GM23248 (cell line): Measurements from ENCODE around the gene ZCRB1. TPM values are rescaled to one million over a fixed set of nuclear protein-coding genes. Genes with fewer than 3 reads are reported as not detected.
"Not testable (repeated sequence)": the region's sequence is repeated elsewhere in the genome, so short reads cannot be mapped to it uniquely, and the experiment has no call there.

Experiments
- DNase-seq: peaks from one replicate; pipeline ENCODE4 v3.0.0-alpha.2; 2015
- H2AFZ ChIP-seq: fragments of 200-600 bp; sonication (generic); 2 replicates; pipeline ENCODE4 v1.6.1; 2016; ENCODE audit warnings: antibody characterized with exemption
- H3F3A ChIP-seq: fragments of 200-600 bp; sonication (generic); 2 replicates; pipeline ENCODE4 v1.6.1; 2016; ENCODE audit warnings: mild to moderate bottlenecking, antibody characterized with exemption, mixed run types; ENCODE audit not compliant: insufficient read depth
- H3K27ac ChIP-seq: fragments of 200-600 bp; sonication (generic); 2 replicates; pipeline ENCODE4 v1.5.1; 2016; ENCODE audit warnings: mild to moderate bottlenecking
- H3K27me3 ChIP-seq: fragments of 200-600 bp; sonication (generic); replicated peaks from 2 replicates; pipeline ENCODE4 v1.6.1; 2016; ENCODE audit warnings: mild to moderate bottlenecking; ENCODE audit not compliant: insufficient read depth
- H3K36me3 ChIP-seq: fragments of 200-600 bp; sonication (generic); 2 replicates; pipeline ENCODE4 v1.6.1; 2016; ENCODE audit warnings: low read depth, mild to moderate bottlenecking
- H3K4me1 ChIP-seq: fragments of 200-600 bp; sonication (generic); 2 replicates; pipeline ENCODE4 v1.6.1; 2016; ENCODE audit warnings: mild to moderate bottlenecking; ENCODE audit not compliant: insufficient read depth
- H3K4me2 ChIP-seq: fragments of 200-600 bp; sonication (generic); one replicate; pipeline ENCODE4 v1.6.1; 2016; ENCODE audit warnings: mild to moderate bottlenecking; ENCODE audit not compliant: unreplicated experiment
- H3K4me3 ChIP-seq: fragments of 200-600 bp; sonication (generic); 2 replicates; pipeline ENCODE4 v1.5.1; 2016; ENCODE audit warnings: mild to moderate bottlenecking
- H3K79me2 ChIP-seq: fragments of 200-600 bp; sonication (generic); 2 replicates; pipeline ENCODE4 v1.6.1; 2016; ENCODE audit warnings: mild to moderate bottlenecking; ENCODE audit not compliant: insufficient read depth
- H3K9ac ChIP-seq: fragments of 200-600 bp; sonication (generic); 2 replicates; pipeline ENCODE4 v1.6.1; 2016; ENCODE audit warnings: mild to moderate bottlenecking
- H3K9me2 ChIP-seq: fragments of 200-600 bp; sonication (generic); 2 replicates; pipeline ENCODE4 v1.6.1; 2016; ENCODE audit warnings: mixed run types, mild to moderate bottlenecking, moderate library complexity; ENCODE audit not compliant: insufficient read depth
- H3K9me3 ChIP-seq: fragments of 200-600 bp; sonication (generic); one replicate; pipeline ENCODE4 v1.6.1; 2017; ENCODE audit warnings: low read depth
- H4K20me1 ChIP-seq: fragments of 200-600 bp; sonication (generic); 2 replicates; pipeline ENCODE4 v1.6.0; 2016; ENCODE audit not compliant: insufficient read depth
- EZH2 ChIP-seq: fragments of 200-600 bp; sonication (generic); IDR thresholded peaks from 2 replicates; pipeline ENCODE4 v1.6.1; 2018; ENCODE audit warnings: antibody characterized with exemption, mild to moderate bottlenecking; ENCODE audit not compliant: insufficient read depth, poor library complexity, severe bottlenecking
- EZH2phosphoT487 ChIP-seq: fragments of 200-600 bp; sonication (generic); IDR thresholded peaks from 2 replicates; pipeline ENCODE4 v1.6.1; 2018; ENCODE audit warnings: antibody characterized with exemption, moderate library complexity, mild to moderate bottlenecking, low read depth; ENCODE audit not compliant: insufficient read depth
- WGBS, 2 experiments: methylation state at CpG; one replicate each; pipeline ENCODE4 v1.1.6; 2015 to 2017; ENCODE audit warnings: low lambda C conversion rate in 2 of 2, low coverage in 1 of 2; ENCODE audit errors: missing lambda C conversion rate in 2 of 2; 5-methylcytosine and 5-hydroxymethylcytosine counted together
- in situ Hi-C: fragments of 300-500 bp; cut with MboI; formaldehyde crosslinking; loops from 2 replicates; pipeline ENCODE4 v1.15.0; 2020
- polyA plus RNA-seq: library from polyadenylated mRNA; unstranded; fragments of >200 nt; fragmentation: Nextera tagmentation; extraction: Ambion mirVana; gene quantifications from 2 replicates; pipeline ENCODE4 v1.2.1, GENCODE V29; 2016
- total RNA-seq: library from RNA; depleted of rRNA; stranded (reverse); fragments of >200 nt; shearing (Covaris generic); gene quantifications from 2 replicates; pipeline ENCODE4 v1.2.3, GENCODE V29; 2014

The ZCRB1 gene
- total and polyA plus RNA-seq, 2 experiments from 2014 or later = 26.8 to 128 TPM

DNA sequence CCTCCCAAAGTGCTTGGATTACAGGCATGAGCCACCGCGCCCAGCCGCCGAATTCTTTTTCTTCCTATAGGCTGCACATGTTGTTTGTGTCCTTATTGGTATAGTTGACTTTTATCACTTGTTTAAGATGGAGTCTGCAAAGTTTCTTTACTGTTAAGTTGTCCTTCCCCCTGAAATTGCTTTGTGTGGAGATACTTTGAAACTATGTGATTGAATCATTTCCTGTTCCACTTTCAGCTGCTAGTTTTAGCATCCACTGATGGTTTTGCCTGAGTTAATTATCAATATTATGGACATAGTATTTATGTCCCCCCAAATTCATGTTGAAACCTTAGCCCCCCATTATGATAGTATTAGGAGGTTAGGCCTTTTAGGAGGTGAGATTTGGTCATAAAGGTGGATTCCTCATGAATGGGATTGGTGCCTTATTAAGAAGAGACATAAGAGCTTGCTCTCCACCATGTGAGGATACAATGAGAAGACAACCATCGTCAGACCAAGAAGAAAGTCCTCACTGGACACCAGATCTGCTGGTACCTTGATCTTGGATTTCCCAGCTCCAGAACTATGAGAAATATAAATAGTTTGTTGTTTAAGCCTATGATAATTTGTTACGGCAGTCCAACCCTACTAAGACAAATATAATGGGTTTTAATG, 35.0 kb upstream of the ZCRB1 start:
- Histone ChIP-seq H3K9ac (no peak overlapping the region), H3F3A (peaks cover 7% of the 10 kb centered on the region; the same call in 1 of the 2 replicates), H3K9me2 (no peaks in the 10 kb centered on the region), H3K9me3 (no peaks in the 10 kb centered on the region), H3K4me1 (peaks cover 6% of the 10 kb centered on the region; the same call in 1 of the 2 replicates), H3K27me3 (no peaks in the 10 kb centered on the region), H2AFZ (no peak overlapping the region), H3K36me3 (peaks cover 6% of the 10 kb centered on the region; the same call in 1 of the 2 replicates), H3K4me2 (no peak overlapping the region), H3K27ac (no peak overlapping the region), H4K20me1 (no peaks in the 10 kb centered on the region), H3K79me2 (peaks cover 50% of the 10 kb centered on the region), H3K4me3 (no peak overlapping the region)
- whole genome bisulfite sequencing, 2 experiments = 99 to 100% methylated on average over 6 of the region's 6 CpGs
- in situ Hi-C loops = no loop called here
- DNase-seq = peak; percentile 15
- TF ChIP-seq EZH2 = no peak
- no peak for TF ChIP-seq EZH2phosphoT487

DNA sequence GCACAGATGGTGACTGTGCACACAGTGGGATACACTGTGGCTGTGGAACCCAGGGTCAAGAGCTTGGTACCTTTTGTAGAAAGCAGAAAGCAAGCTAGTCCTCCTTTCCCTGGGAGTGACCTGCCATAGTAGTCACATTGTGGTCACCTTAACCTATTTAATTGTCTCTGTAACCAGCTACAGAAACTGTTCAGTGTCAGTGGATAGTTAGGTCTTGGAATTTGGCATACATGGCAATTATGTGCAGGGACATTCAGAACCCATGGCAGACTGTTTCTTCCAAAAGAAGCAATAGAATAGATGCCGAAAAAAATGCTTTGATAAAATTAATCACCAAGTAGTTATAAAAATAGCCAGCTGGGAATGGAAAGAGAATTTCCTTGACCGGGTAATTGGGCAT, 30.4 kb upstream of the ZCRB1 start:
- Histone ChIP-seq H2AFZ (no peak overlapping the region), H3K4me1 (peaks cover 6% of the 10 kb centered on the region; the same call in 1 of the 2 replicates), H3K36me3 (peaks cover 8% of the 10 kb centered on the region), H3K9ac (no peak overlapping the region), H4K20me1 (no peaks in the 10 kb centered on the region), H3K4me3 (no peak overlapping the region), H3F3A (peaks cover 5% of the 10 kb centered on the region; the same call in 1 of the 2 replicates), H3K79me2 (peaks cover 25% of the 10 kb centered on the region; the same call in 1 of the 2 replicates), H3K9me3 (no peaks in the 10 kb centered on the region), H3K27ac (no peak overlapping the region), H3K27me3 (no peaks in the 10 kb centered on the region), H3K4me2 (no peak overlapping the region), H3K9me2 (no peaks in the 10 kb centered on the region)
- no peak for DNase-seq
- WGBS, 2 experiments = 93 to 98% methylated on average over 2 of the region's 2 CpGs
- no peak for TF ChIP-seq EZH2phosphoT487
- no peak for TF ChIP-seq EZH2
- in situ Hi-C loops = no loop called here

DNA sequence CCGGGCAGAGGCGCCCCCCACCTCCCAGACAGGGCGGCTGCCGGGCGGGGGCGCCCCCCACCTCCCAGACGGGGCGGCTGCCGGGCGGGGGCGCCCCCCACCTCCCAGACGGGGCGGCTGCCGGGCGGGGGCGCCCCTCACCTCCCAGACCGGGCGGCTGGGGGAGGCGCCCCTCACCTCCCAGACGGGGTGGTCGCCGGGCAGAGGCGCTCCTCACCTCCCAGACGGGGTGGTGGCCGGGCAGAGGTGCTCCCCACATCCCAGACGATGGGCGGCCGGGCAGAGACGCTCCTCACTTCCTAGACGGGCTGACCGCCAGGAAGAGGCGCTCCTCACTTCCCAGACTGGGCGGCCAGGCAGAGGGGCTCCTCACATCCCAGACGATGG, 24.1 kb upstream of the ZCRB1 start:
- H3K4me3 ChIP-seq, H2AFZ ChIP-seq, in situ Hi-C loops, H3K27ac ChIP-seq, H3K4me2 ChIP-seq, H3K27me3 ChIP-seq, H3K36me3 ChIP-seq, H3K4me1 ChIP-seq, H3K9ac ChIP-seq, H3K9me3 ChIP-seq, H3K9me2 ChIP-seq, H4K20me1 ChIP-seq, H3F3A ChIP-seq, DNase-seq: not testable (repeated sequence)
- WGBS, 2 experiments = 97% methylated on average over 31 of the region's 34 CpGs; no CpG with 5 or more reads in 1 of the 2 experiments
- H3K79me2 ChIP-seq = peaks cover 68% of the 10 kb centered on the region

DNA sequence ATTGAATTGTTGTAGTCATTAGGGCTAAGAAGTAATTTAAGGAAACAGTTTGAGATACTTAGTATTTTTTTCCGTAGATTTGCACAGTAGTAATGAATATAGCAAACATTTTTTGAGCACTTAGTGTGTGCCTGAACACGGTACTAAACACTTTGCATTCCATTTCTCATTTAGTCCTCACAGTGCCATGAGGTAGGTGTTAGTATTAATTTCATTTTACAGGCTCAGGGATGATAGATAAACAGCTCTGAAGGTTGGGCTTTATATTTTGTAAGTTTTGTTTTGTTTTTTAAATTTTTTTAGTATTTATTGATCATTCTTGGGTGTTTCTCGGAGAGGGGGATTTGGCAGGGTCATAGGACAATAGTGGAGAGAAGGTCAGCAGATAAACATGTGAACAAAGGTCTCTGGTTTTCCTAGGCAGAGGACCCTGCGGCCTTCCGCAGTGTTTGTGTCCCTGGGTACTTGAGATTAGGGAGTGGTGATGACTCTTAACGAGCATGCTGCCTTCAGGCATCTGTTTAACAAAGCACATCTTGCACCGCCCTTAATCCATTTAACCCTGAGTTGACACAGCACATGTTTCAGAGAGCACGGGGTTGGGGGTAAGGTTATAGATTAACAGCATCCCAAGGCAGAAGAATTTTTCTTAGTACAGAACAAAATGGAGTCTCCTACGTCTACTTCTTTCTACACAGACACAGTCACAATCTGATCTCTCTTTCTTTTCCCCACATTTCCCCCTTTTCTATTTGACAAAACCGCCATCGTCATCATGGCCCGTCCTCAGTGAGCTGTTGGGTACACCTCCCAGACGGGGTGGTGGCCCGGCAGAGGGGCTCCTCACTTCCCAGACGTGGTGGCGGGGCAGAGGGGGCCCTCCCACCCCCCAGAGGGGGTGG, 23.5 kb upstream of the ZCRB1 start:
- H3K9me3 ChIP-seq, H3K4me2 ChIP-seq, H3K27ac ChIP-seq, H3K9me2 ChIP-seq, H3K4me1 ChIP-seq, H3K9ac ChIP-seq, in situ Hi-C loops, H3K27me3 ChIP-seq, H3K36me3 ChIP-seq, H3F3A ChIP-seq, DNase-seq, H3K4me3 ChIP-seq, H2AFZ ChIP-seq, H4K20me1 ChIP-seq: not testable (repeated sequence)
- H3K79me2 ChIP-seq = peaks cover 74% of the 10 kb centered on the region
- WGBS, 2 experiments = 78 to 93% methylated on average over 6 to 12 of the region's 16 CpGs
